Prostate gland (tissue), 2 donors: ENCODE results near the gene DHRS12. TPM values are rescaled to one million over a fixed set of nuclear protein-coding genes. Genes with fewer than 3 reads are reported as not detected.

Experiments
- DNase-seq: peaks from one replicate; pipeline ENCODE4 v3.0.0-alpha.2; 2019; ENCODE audit warnings: low spot score
- H3K27ac ChIP-seq, 2 donors: fragments of 200-600 bp; sonication (generic); 2 replicates each; pipeline ENCODE4 v1.5.1; 2017 to 2019
- H3K27me3 ChIP-seq: fragments of 200-600 bp; sonication (generic); replicated peaks from 2 replicates; pipeline ENCODE4 v1.5.1; 2019; ENCODE audit not compliant: insufficient read depth
- H3K36me3 ChIP-seq, 2 donors: fragments of 200-600 bp; sonication (generic); 1 replicate in 1 of 2; 2 replicates in 1 of 2; pipeline versions ENCODE4 v1.5.1 to v1.8.1; 2017 to 2019
- H3K4me1 ChIP-seq: fragments of 200-600 bp; sonication (generic); replicated peaks from 2 replicates; pipeline ENCODE4 v1.5.1; 2019
- H3K4me3 ChIP-seq, 2 donors: fragments of 200-600 bp; sonication (generic); 2 replicates each; pipeline ENCODE4 v1.5.1; 2017 to 2019
- H3K9me3 ChIP-seq: fragments of 200-600 bp; sonication (generic); 2 replicates; pipeline ENCODE4 v1.5.1; 2017
- POLR2A ChIP-seq: fragments of 450-650 bp; IDR thresholded peaks from one replicate; pipeline ENCODE4 v1.6.1; 2016; ENCODE audit warnings: antibody characterized with exemption, mild to moderate bottlenecking
- POLR2AphosphoS5 ChIP-seq: sonication (generic); formaldehyde crosslinking; IDR thresholded peaks from one replicate; pipeline ENCODE4 v1.6.1; 2017; ENCODE audit warnings: antibody characterized with exemption
- WGBS: methylation state at CpG from one replicate; pipeline ENCODE4 v1.1.5; 2018; 5-methylcytosine and 5-hydroxymethylcytosine counted together
- intact Hi-C: fragments of 100-400 bp; cut with DNase I; formaldehyde crosslinking; loops from one replicate; pipeline ENCODE4 v1.14.2; 2022
- total RNA-seq, 2 donors: library from RNA; depleted of rRNA; stranded (reverse); fragments of >200 nt; gene quantifications; one replicate each; pipeline ENCODE4 v1.1.0, GENCODE V29; 2016
- TF ChIP-seq, protein P1 (sequence below), 4 experiments: fragments of 200-600 bp in 2 of 4; fragments of 450-650 bp in 2 of 4; sonication (generic) in 2 of 4; IDR thresholded peaks; 1 replicate in 3 of 4; 2 replicates in 1 of 4; pipeline ENCODE4 v1.5.1; 2016 to 2019; ENCODE audit warnings: antibody characterized with exemption in 4 of 4, mild to moderate bottlenecking in 2 of 4, moderate library complexity in 2 of 4

Gene DHRS12
- total RNA-seq, 2 donors from 2014 or later: 18.7 to 19.8 TPM

DNA sequence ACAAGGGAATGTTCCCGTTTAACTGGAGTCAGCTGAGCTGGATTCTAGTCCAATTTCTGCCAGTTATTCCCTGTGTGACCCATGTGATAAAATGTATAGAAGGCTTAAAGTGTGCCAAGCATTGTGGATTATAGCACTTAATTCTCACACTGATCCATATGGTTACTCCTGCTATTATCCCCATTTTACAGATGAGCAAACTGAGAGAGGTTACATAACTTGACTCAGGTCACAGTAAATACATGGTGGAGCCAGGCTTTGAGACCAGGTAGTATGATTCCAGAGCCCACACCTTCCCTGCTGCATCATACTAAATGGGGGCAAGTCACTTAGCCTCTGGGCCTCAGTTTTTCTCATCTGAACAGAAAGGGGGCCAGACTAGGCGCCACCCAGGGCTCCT is 2.0 kb upstream of the DHRS12 start:
- DNase-seq: no peak
- Histone ChIP-seq H3K9me3 (no peaks in the 10 kb centered on the region), H3K4me1 (peaks cover 18% of the 10 kb centered on the region), H3K27ac (no peak overlapping the region), H3K27me3 (no peaks in the 10 kb centered on the region), H3K4me3 (no peak overlapping the region), H3K36me3 (no peaks in the 10 kb centered on the region)
- TF ChIP-seq, protein P1, sequence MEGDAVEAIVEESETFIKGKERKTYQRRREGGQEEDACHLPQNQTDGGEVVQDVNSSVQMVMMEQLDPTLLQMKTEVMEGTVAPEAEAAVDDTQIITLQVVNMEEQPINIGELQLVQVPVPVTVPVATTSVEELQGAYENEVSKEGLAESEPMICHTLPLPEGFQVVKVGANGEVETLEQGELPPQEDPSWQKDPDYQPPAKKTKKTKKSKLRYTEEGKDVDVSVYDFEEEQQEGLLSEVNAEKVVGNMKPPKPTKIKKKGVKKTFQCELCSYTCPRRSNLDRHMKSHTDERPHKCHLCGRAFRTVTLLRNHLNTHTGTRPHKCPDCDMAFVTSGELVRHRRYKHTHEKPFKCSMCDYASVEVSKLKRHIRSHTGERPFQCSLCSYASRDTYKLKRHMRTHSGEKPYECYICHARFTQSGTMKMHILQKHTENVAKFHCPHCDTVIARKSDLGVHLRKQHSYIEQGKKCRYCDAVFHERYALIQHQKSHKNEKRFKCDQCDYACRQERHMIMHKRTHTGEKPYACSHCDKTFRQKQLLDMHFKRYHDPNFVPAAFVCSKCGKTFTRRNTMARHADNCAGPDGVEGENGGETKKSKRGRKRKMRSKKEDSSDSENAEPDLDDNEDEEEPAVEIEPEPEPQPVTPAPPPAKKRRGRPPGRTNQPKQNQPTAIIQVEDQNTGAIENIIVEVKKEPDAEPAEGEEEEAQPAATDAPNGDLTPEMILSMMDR (IDR thresholded peaks at IDR 0.05): no peak
- no peak for TF ChIP-seq POLR2AphosphoS5
- TF ChIP-seq POLR2A: no peak
- 84% methylated on average over 2 of the region's 2 CpGs for WGBS
- intact Hi-C loops: no loop called here

DNA sequence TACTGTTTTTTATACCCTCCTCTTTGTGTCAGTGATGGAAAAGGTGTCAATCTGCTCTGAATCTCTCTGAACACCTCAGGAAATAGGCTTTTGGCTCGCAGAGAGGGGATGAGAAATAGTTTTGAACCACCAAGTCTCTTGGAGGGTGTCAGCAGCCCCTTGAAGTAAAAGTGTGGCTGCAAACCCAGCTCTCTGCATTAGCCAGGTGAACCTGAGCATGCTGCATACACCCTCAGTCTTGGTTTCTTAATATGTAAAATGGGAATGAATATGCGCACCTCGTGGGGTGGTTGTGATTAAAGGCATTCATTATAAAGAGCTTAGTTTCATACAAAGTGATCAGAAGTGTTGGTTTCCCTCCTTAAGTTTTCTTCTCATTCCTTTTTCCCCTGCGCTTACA is 1.4 kb upstream of the DHRS12 start:
- 89% methylated on average over 4 of the region's 4 CpGs for WGBS
- peak overlapping the region; percentile 99 for H3K27ac ChIP-seq
- intact Hi-C loops: no loop called here

DNA sequence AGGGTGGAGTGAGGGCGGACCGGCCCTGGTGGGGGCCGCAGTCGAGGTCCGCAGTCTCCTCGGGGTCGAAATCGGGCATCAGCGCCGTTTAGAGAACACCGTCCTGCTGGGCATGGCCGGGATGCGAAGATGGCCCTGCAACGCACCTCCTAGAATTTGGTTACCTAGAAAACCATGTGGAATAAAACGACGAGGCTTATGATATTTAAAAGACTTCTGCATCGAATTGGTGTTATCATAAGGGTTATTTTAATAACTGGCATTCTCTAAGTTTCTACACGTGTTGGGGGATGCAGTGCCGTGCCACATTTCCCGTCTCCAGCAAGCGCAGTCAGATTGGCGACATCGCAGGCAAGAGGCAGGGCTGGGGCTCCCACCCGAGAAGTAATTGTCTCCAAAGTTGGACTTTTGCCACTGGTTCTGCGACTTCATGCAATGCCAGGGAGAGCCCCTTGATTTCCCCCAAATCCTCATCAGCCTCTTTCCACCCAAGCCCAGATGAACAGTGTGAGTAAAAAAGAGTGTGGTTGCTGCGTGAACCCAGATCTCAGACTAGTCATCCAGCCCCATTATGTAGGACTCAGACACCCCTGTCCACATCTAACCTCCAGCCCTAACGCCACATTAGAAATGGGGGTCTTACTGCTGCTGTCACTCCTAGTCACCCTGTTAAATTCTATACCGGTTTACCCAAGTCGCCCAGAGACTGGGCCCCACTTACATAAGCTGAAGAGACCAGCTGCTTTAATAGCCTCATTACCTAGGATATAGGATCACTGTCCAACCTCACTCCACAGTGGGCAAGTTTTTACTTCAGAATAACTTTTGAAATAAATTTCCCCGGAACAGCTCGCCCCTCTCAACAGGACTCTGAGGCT is 571 bp upstream of the DHRS12 start:
- Histone ChIP-seq H3K36me3 (no peaks in the 10 kb centered on the region), H3K9me3 (no peaks in the 10 kb centered on the region), H3K27ac (peak overlapping the region; percentile 99), H3K27me3 (no peaks in the 10 kb centered on the region), H3K4me1 (peaks cover 18% of the 10 kb centered on the region), H3K4me3 (peak overlapping the region; percentile 83 to 96)
- DNase-seq: peak; percentile 28
- WGBS: 17% methylated on average over 31 of the region's 31 CpGs
- intact Hi-C loops: no loop called here
- TF ChIP-seq POLR2AphosphoS5 (no peak), POLR2A (peak; percentile 1)
- TF ChIP-seq, protein P1 (IDR thresholded peaks at IDR 0.05): peak in 1 of 4 experiments; percentile 5

More for the DNA sequence above, 1.4 kb upstream of the DHRS12 start:
- TF ChIP-seq, protein P1 (IDR thresholded peaks at IDR 0.05): no peak
- TF ChIP-seq POLR2A (no peak), POLR2AphosphoS5 (no peak)
- Histone ChIP-seq H3K36me3 (no peaks in the 10 kb centered on the region), H3K4me1 (peaks cover 18% of the 10 kb centered on the region), H3K27me3 (no peaks in the 10 kb centered on the region), H3K9me3 (no peaks in the 10 kb centered on the region), H3K4me3 (no peak overlapping the region)
- no peak for DNase-seq

DNA sequence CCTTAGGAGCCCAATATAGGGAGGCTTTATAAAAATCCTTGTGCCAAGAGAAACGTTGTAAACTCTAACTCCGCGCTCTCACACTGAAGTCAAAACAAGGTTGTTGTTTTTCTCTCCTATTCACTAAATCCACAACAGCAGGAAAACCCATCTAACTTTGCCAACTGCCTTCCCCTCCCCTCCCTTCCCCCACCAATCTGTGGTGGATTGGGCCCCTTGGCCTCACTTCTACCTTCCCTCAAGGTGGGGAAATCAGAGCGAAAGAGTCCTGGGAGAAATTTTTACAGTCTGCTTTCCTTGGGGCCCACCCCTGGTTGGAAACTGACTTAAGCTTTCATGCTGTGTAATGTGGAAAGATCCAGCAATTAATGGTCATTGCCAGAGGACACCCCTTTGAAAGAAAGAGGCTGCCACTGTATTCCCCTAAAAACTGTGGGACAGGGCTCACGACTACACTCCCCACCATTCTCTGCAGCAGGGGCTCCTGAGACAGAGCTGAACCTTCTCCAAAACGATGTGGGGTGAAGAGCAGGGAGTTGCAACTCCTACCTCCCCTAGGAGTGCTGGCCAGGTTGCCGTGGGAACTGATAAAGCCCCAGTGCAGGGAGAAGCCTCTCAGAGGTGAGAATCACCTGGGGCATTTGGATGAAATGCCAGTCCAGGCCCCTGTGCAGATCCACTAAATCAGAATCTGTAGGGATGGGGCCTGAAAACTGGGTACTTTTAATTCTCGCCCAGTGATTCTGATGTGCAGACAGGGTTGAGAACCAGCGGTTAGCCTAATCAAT is 1.1 kb downstream of the DHRS12 start:
- TF ChIP-seq, protein P1 (IDR thresholded peaks at IDR 0.05): no peak
- TF ChIP-seq POLR2AphosphoS5: no peak
- DNase-seq: no peak
- H3K36me3 ChIP-seq: no peaks in the 10 kb centered on the region
- peak overlapping the region; percentile 99 for H3K27ac ChIP-seq
- no peaks in the 10 kb centered on the region for H3K9me3 ChIP-seq
- H3K4me3 ChIP-seq: peak overlapping the region; percentile 83 to 96
- intact Hi-C loops: loop anchor here (2.0 kb wide), 2 partner anchors 218 to 350 kb away; partner anchors contain the start of genes INTS6 and WDFY2
- H3K27me3 ChIP-seq: no peaks in the 10 kb centered on the region
- peaks cover 18% of the 10 kb centered on the region for H3K4me1 ChIP-seq
- 36% methylated on average over 9 of the region's 9 CpGs for WGBS
